Measurements from ENCODE around the gene PPP1R1A.

DNA sequence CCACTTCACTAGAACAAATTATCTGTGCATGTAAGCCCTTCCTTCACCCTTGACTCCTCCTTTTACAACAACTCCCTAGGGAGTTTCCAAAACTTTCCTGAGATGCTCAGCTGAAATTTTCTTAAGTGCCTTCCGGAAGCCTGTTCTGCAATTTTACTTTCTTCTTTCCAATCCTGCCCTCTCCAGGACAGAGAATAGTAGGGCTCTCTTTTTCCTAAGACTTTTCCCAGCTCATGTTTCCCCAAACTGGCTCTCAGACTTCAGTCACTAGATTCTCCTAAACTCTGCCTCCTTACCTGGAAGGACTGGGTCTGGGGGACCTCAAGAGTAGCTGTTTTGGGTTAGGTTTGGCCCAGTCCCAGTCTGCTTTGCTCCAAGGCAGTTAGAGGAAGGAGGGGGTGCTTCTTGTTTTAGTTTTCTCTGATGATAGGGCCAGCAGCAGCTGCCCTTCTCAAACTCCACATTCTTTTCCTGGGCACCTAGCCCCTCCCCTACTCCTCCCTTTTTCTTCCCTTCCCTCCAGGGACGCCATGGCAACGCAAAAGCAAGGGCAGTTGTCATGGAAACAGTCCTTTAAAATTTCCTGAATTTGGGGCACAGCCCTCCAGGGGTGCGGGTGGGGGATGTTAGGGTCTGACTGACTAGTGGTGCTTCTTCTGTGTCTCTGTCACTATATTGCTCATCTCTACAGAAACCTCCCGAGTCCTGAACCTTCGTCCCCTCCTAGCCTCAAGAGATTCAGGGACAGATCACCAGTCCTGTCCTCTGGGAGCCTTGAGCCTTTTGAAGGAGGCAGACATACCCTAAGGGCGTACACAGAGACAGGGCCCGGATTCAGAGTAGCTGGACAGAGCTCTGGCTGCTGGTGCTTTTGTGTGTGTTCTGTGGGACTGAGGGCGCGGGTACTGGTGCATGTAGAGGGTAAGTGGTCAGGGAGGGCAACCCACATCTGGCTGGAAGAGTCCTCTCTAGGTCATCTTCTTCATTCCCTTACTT lies 17.0 kb downstream of the PPP1R1A start:
- TF ChIP-seq, protein P1, sequence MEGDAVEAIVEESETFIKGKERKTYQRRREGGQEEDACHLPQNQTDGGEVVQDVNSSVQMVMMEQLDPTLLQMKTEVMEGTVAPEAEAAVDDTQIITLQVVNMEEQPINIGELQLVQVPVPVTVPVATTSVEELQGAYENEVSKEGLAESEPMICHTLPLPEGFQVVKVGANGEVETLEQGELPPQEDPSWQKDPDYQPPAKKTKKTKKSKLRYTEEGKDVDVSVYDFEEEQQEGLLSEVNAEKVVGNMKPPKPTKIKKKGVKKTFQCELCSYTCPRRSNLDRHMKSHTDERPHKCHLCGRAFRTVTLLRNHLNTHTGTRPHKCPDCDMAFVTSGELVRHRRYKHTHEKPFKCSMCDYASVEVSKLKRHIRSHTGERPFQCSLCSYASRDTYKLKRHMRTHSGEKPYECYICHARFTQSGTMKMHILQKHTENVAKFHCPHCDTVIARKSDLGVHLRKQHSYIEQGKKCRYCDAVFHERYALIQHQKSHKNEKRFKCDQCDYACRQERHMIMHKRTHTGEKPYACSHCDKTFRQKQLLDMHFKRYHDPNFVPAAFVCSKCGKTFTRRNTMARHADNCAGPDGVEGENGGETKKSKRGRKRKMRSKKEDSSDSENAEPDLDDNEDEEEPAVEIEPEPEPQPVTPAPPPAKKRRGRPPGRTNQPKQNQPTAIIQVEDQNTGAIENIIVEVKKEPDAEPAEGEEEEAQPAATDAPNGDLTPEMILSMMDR (IDR thresholded peaks at IDR 0.05) = no peak
- no peak for TF ChIP-seq POLR2A (IDR thresholded peaks at IDR 0.05)
